Measurements from ENCODE around the gene AMDHD2.

DNA sequence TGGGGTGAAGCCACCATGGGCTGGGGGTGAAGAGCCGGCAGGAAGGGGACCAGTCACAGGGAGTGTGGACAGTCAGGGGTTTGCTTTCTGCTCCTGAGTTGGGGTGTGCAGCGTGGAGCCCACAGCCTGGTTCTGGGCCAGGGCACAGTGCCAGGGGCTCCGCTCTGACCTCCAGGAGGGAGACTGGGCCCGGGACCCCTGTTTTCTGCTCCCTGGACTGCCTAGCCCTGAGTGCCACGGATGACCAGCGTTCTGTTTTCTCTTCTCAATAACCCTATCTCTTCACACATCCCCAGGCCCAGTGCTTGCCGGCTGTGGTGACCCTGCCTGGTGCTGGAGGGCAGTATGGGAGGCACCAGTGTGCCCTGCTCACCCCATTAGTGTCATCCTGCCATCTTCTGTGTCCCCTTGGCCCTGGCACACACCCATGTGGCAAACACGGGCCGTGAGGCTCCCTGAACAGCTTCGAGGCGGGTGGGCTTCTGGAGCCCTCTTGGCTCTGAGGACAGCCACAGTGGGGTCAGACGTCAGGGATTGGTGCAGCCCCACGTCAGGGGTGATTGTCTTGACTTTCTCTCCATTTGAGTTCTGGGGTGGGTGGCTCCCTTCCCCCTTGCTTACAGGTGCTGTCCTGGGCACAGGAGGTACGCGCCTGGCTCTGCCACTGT is 9.9 kb downstream of the AMDHD2 start:
- 0 out of 3 replicates have a peak, but pooled peaks of 1 of the 2 experiments have one; percentile 24 for TF ChIP-seq POLR2A (IDR thresholded peaks at IDR 0.05; ENCODE audit: control extremely low read depth in 1 of 2, low read depth in 2 of 2, low read length in 2 of 2)
- TF ChIP-seq EP300 (IDR thresholded peaks at IDR 0.05; ENCODE audit: borderline replicate concordance in 1 of 2, low read depth in 2 of 2, low read length in 2 of 2): no peak
- TF ChIP-seq KDM1A (IDR thresholded peaks at IDR 0.05; ENCODE audit: borderline replicate concordance, low read length): no peak
- TF ChIP-seq TBP (IDR thresholded peaks at IDR 0.05; ENCODE audit: low read depth, low read length): no peak
- TF ChIP-seq, protein P1, sequence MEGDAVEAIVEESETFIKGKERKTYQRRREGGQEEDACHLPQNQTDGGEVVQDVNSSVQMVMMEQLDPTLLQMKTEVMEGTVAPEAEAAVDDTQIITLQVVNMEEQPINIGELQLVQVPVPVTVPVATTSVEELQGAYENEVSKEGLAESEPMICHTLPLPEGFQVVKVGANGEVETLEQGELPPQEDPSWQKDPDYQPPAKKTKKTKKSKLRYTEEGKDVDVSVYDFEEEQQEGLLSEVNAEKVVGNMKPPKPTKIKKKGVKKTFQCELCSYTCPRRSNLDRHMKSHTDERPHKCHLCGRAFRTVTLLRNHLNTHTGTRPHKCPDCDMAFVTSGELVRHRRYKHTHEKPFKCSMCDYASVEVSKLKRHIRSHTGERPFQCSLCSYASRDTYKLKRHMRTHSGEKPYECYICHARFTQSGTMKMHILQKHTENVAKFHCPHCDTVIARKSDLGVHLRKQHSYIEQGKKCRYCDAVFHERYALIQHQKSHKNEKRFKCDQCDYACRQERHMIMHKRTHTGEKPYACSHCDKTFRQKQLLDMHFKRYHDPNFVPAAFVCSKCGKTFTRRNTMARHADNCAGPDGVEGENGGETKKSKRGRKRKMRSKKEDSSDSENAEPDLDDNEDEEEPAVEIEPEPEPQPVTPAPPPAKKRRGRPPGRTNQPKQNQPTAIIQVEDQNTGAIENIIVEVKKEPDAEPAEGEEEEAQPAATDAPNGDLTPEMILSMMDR (IDR thresholded peaks at IDR 0.05; ENCODE audit: control extremely low read depth in 1 of 3, insufficient read depth in 1 of 3, low read depth in 1 of 3, low read length in 3 of 3): no peak
- no peak for TF ChIP-seq TEAD4 (IDR thresholded peaks at IDR 0.05; ENCODE audit: low read depth, low read length)
- no peak for TF ChIP-seq POLR2AphosphoS5 (IDR thresholded peaks at IDR 0.05; ENCODE audit: low read depth, low read length)
- TF ChIP-seq RAD21 (IDR thresholded peaks at IDR 0.05 in 1 of 2, conservative IDR thresholded peaks at IDR 0.05 in 1 of 2; ENCODE audit: low read depth in 2 of 2, low read length in 2 of 2): no peak
- no peak for TF ChIP-seq SP2 (IDR thresholded peaks at IDR 0.05; ENCODE audit: low read length)
- TF ChIP-seq JUND (IDR thresholded peaks at IDR 0.05; ENCODE audit: low read length): no peak
- TF ChIP-seq SP1 (IDR thresholded peaks at IDR 0.05; ENCODE audit: low read depth, low read length): no peak

Measured in H1 (cell line).